CD14-positive monocyte (primary cell): ENCODE data around the gene TAF5L. TPM values are rescaled to one million over a fixed set of nuclear protein-coding genes. Genes with fewer than 3 reads are reported as not detected.

ENCODE experiments used
- DNase-seq, 3 donors: peaks; one replicate each; pipeline ENCODE4 v3.0.0-alpha.2; 2011 to 2022
- H2AFZ ChIP-seq: 2 replicates; pipeline ENCODE4 v1.6.0; 2012; ENCODE audit warnings: mild to moderate bottlenecking, low read depth, low read length, inconsistent platforms; ENCODE audit not compliant: insufficient read depth, poor library complexity, severe bottlenecking
- H3K27ac ChIP-seq, 2 donors: 1 replicate in 1 of 2; 2 replicates in 1 of 2; pipeline ENCODE4 v1.5.1; 2012 to 2013; ENCODE audit warnings: low read length in 2 of 2, control low read depth in 1 of 2, inconsistent platforms in 1 of 2, low read depth in 1 of 2, mild to moderate bottlenecking in 1 of 2
- H3K27me3 ChIP-seq, 2 donors: one replicate each; pipeline versions ENCODE4 v1.6.0 to v1.6.1; 2011 to 2013; ENCODE audit warnings: low read length in 2 of 2; ENCODE audit not compliant: control insufficient read depth in 2 of 2, insufficient read depth in 2 of 2
- H3K36me3 ChIP-seq, 2 donors: replicated peaks in 1 of 2; 1 replicate in 1 of 2; 2 replicates in 1 of 2; pipeline versions ENCODE4 v1.5.1 to v1.6.1; 2012 to 2013; ENCODE audit warnings: low read length in 2 of 2, control low read depth in 1 of 2, inconsistent platforms in 1 of 2, mild to moderate bottlenecking in 1 of 2; ENCODE audit not compliant: insufficient read depth in 2 of 2, control insufficient read depth in 1 of 2
- H3K4me1 ChIP-seq, 2 donors: 1 replicate in 1 of 2; 2 replicates in 1 of 2; pipeline versions ENCODE4 v1.5.1 to v1.6.1; 2012 to 2013; ENCODE audit warnings: low read length in 2 of 2, control low read depth in 1 of 2, inconsistent platforms in 1 of 2, mild to moderate bottlenecking in 1 of 2, moderate library complexity in 1 of 2; ENCODE audit not compliant: insufficient read depth in 2 of 2, control insufficient read depth in 1 of 2
- H3K4me2 ChIP-seq: replicated peaks from 2 replicates; pipeline ENCODE3; 2012; ENCODE audit warnings: low read length, moderate library complexity, mild to moderate bottlenecking; ENCODE audit not compliant: poor library complexity, severe bottlenecking; ENCODE audit errors: extremely low read depth
- H3K4me3 ChIP-seq, 3 experiments: fragments of 200-600 bp in 1 of 3; sonication (generic) in 1 of 3; replicated peaks in 1 of 3; 1 replicate in 2 of 3; 2 replicates in 1 of 3; pipeline ENCODE4 v1.5.1; 2011 to 2013; ENCODE audit warnings: low read length in 3 of 3, mild to moderate bottlenecking in 3 of 3, control low read depth in 2 of 3, low read depth in 2 of 3, inconsistent platforms in 1 of 3, moderate library complexity in 1 of 3
- H3K79me2 ChIP-seq: 2 replicates; pipeline ENCODE4 v1.6.0; 2012; ENCODE audit warnings: mild to moderate bottlenecking, control low read depth, inconsistent platforms, low read length, moderate library complexity; ENCODE audit not compliant: insufficient read depth
- H3K9ac ChIP-seq: 2 replicates; pipeline ENCODE4 v1.6.0; 2017; ENCODE audit warnings: low read length, mild to moderate bottlenecking; ENCODE audit not compliant: insufficient read depth, poor library complexity, severe bottlenecking
- H3K9me3 ChIP-seq, 2 donors: replicated peaks in 1 of 2; 1 replicate in 1 of 2; 2 replicates in 1 of 2; pipeline versions ENCODE4 v1.5.1 to v1.6.1; 2012 to 2013; ENCODE audit warnings: low read length in 2 of 2, control low read depth in 1 of 2; ENCODE audit not compliant: control insufficient read depth in 1 of 2, insufficient read depth in 1 of 2
- H4K20me1 ChIP-seq: 2 replicates; pipeline ENCODE4 v1.6.0; 2012; ENCODE audit warnings: mild to moderate bottlenecking, low read length, control low read depth, moderate library complexity; ENCODE audit not compliant: insufficient read depth
- H3K27ac Mint-ChIP-seq, 7 donors: one replicate each; pipeline ENCODE4 v1.8.0; 2020; ENCODE audit warnings: mild to moderate bottlenecking in 7 of 7, mixed read lengths in 7 of 7, moderate library complexity in 6 of 7, inconsistent platforms in 2 of 7
- H3K27me3 Mint-ChIP-seq, 3 donors: one replicate each; pipeline ENCODE4 v1.8.0; 2021 to 2022; ENCODE audit warnings: low read depth in 3 of 3, mild to moderate bottlenecking in 3 of 3, mixed read lengths in 3 of 3, moderate library complexity in 3 of 3, inconsistent platforms in 1 of 3
- H3K36me3 Mint-ChIP-seq, 2 donors: one replicate each; pipeline ENCODE4 v1.8.0; 2020; ENCODE audit warnings: mixed read lengths in 2 of 2, inconsistent platforms in 1 of 2, mild to moderate bottlenecking in 1 of 2
- H3K4me1 Mint-ChIP-seq: one replicate; pipeline ENCODE4 v1.8.0; 2020; ENCODE audit warnings: mild to moderate bottlenecking, mixed read lengths
- H3K4me3 Mint-ChIP-seq, 2 donors: one replicate each; pipeline ENCODE4 v1.8.0; 2020; ENCODE audit warnings: mild to moderate bottlenecking in 2 of 2, mixed read lengths in 2 of 2, moderate library complexity in 1 of 2
- H3K9me3 Mint-ChIP-seq, 7 donors: one replicate each; pipeline ENCODE4 v1.8.0; 2020 to 2022; ENCODE audit warnings: mixed read lengths in 7 of 7, mild to moderate bottlenecking in 6 of 7, moderate library complexity in 6 of 7, inconsistent platforms in 2 of 7
- WGBS: methylation state at CpG from one replicate; pipeline ENCODE4 v1.1.5; 2013; ENCODE audit warnings: missing lambda C conversion rate; ENCODE audit not compliant: insufficient coverage; 5-methylcytosine and 5-hydroxymethylcytosine counted together
- intact Hi-C, 2 donors: fragments of 100-400 bp; cut with micrococcal nuclease; formaldehyde crosslinking; loops; one replicate each; pipeline versions ENCODE4 v1.15.0 to v1.15.1; 2023
- polyA plus RNA-seq, 3 donors: library from polyadenylated mRNA; depleted of rRNA in 1 of 3; unstranded in 2 of 3; stranded (reverse) in 1 of 3; fragments of 300-500 nt in 2 of 3; fragments of >200 nt in 1 of 3; fragmentation: Illumina TruSeq in 2 of 3; gene quantifications; 1 replicate in 2 of 3; 2 replicates in 1 of 3; pipeline ENCODE4 v1.2.3, GENCODE V29; 2012 to 2021
- TF ChIP-seq, protein P1 (sequence below): fragments of 200-600 bp; IDR thresholded peaks from one replicate; pipeline ENCODE4 v1.8.0; 2022; ENCODE audit warnings: antibody characterized with exemption, mild to moderate bottlenecking

TAF5L gene
- polyA plus RNA-seq, 3 donors, result 3.8 to 15.4 (median 4.9) TPM

GRCh38 chr1:229578168-229579058, 47.5 kb downstream of the TAF5L start:
- H3K4me2 ChIP-seq, result peak overlapping the region; percentile 81
- no peaks in the 10 kb centered on the region for H3K79me2 ChIP-seq
- H3K4me3 ChIP-seq, result peak overlapping the region; percentile 29 to 76 (median 74)
- peaks cover 31 to 40% of the 10 kb centered on the region in 2 donors for H3K4me1 ChIP-seq
- H3K36me3 ChIP-seq, result no peaks in the 10 kb centered on the region
- peak overlapping the region; percentile 72 for H2AFZ ChIP-seq
- no peaks in the 10 kb centered on the region for H4K20me1 ChIP-seq
- no peak for DNase-seq
- H3K36me3 Mint-ChIP-seq, result no peaks in the 10 kb centered on the region
- 79% methylated on average over 8 of the region's 14 CpGs for WGBS
- H3K27ac Mint-ChIP-seq, result peak overlapping the region; percentile 83 to 92 (median 88)
- H3K27ac ChIP-seq, result peak overlapping the region; percentile 22 to 79
- TF ChIP-seq, protein P1, sequence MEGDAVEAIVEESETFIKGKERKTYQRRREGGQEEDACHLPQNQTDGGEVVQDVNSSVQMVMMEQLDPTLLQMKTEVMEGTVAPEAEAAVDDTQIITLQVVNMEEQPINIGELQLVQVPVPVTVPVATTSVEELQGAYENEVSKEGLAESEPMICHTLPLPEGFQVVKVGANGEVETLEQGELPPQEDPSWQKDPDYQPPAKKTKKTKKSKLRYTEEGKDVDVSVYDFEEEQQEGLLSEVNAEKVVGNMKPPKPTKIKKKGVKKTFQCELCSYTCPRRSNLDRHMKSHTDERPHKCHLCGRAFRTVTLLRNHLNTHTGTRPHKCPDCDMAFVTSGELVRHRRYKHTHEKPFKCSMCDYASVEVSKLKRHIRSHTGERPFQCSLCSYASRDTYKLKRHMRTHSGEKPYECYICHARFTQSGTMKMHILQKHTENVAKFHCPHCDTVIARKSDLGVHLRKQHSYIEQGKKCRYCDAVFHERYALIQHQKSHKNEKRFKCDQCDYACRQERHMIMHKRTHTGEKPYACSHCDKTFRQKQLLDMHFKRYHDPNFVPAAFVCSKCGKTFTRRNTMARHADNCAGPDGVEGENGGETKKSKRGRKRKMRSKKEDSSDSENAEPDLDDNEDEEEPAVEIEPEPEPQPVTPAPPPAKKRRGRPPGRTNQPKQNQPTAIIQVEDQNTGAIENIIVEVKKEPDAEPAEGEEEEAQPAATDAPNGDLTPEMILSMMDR, result no peak
- intact Hi-C loops, result no loop called here
- H3K9ac ChIP-seq, result peak overlapping the region; percentile 53
- peaks cover 31% of the 10 kb centered on the region for H3K4me1 Mint-ChIP-seq
- H3K9me3 ChIP-seq, result no peaks in the 10 kb centered on the region
- H3K9me3 Mint-ChIP-seq, result peaks cover 0 to 2% (median 0%) of the 10 kb centered on the region in 7 donors
- H3K27me3 Mint-ChIP-seq, result peaks cover 0 to 3% (median 2%) of the 10 kb centered on the region in 3 donors
- H3K27me3 ChIP-seq, result no peaks in the 10 kb centered on the region
- H3K4me3 Mint-ChIP-seq, result peak overlapping the region; percentile 74 to 88

DNA sequence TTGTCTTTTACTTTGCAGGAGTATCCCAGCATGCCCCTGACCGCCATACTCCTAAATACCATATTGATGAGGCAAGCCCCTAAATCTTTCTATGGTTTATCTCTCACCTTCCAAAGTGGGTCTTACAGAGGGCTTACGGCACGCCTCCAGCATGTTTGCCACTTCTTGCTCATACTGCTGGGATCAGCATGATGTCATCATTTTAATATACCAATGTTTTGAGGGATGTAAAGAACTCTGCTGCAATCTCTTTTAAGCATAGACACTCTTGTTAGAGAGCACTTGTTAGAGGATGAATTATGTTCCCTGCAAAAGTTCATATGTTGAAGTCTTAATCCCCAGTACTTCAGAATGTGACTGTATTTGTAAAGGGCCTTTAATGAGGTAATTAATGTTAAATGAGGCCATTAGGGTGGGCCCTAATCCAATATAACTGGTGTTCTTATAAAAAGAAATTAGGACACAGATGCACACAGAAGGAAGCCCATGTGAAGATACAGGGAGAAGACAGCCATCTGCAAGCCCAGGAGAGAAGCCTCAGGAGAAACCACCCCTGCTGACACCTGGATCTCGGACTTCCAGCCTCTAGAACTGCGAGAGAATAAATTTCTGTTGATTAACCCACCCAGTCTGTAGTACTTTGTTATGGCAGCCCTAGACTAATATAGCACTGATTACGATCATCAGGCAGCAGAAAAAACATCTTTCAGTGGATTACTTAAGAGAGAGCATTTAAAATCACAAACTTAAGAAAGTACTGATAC, 51.1 kb downstream of the TAF5L start:
- H4K20me1 ChIP-seq, result no peaks in the 10 kb centered on the region
- H3K4me1 Mint-ChIP-seq, result peaks cover 24% of the 10 kb centered on the region
- H3K9me3 ChIP-seq, result no peaks in the 10 kb centered on the region
- H3K9me3 Mint-ChIP-seq, result no peaks in the 10 kb centered on the region
- WGBS, result no CpG with 5 or more reads among the region's 6 CpGs
- no peak for DNase-seq
- no peak overlapping the region for H2AFZ ChIP-seq
- H3K27me3 ChIP-seq, result no peaks in the 10 kb centered on the region
- no peak overlapping the region for H3K9ac ChIP-seq
- intact Hi-C loops, result no loop called here
- TF ChIP-seq, protein P1, result no peak
- no peak overlapping the region for H3K27ac ChIP-seq
- H3K79me2 ChIP-seq, result no peaks in the 10 kb centered on the region
- peaks cover 18 to 24% of the 10 kb centered on the region in 2 donors for H3K4me1 ChIP-seq
- H3K4me3 ChIP-seq, result no peak overlapping the region
- H3K27me3 Mint-ChIP-seq, result peaks cover 0 to 3% (median 2%) of the 10 kb centered on the region in 3 donors
- H3K4me3 Mint-ChIP-seq, result no peak overlapping the region
- no peak overlapping the region for H3K27ac Mint-ChIP-seq
- H3K4me2 ChIP-seq, result no peak overlapping the region
- H3K36me3 ChIP-seq, result no peaks in the 10 kb centered on the region
- no peaks in the 10 kb centered on the region for H3K36me3 Mint-ChIP-seq
